ENCODE results near the gene NLGN3.
"Not testable (repeated sequence)": the region's sequence is repeated elsewhere in the genome, so short reads cannot be mapped to it uniquely, and the experiment has no call there.

The NLGN3 gene

GRCh38 chrX:71173440-71173839 is 28.8 kb downstream of the NLGN3 start:
- no peak for DNase-seq

GRCh38 chrX:71174795-71175194 is 30.2 kb downstream of the NLGN3 start:
- DNase-seq, result no peak

- DNase-seq, result no peak
Observed at GRCh38 chrX:71175531-71175930, 30.9 kb downstream of the NLGN3 start.

- DNase-seq, result no peak
Observed at GRCh38 chrX:71177327-71177726, 32.7 kb downstream of the NLGN3 start.

GRCh38 chrX:71178908-71179307 is 34.3 kb downstream of the NLGN3 start:
- no peak for DNase-seq

- DNase-seq, result not testable (repeated sequence)
Observed at GRCh38 chrX:71180579-71181265, 36.1 kb downstream of the NLGN3 start.

GRCh38 chrX:71181558-71181909 is 36.9 kb downstream of the NLGN3 start:
- DNase-seq, result peak; percentile 62

- peak; percentile 79 for DNase-seq
Observed at GRCh38 chrX:71181910-71182799, 37.5 kb downstream of the NLGN3 start.

GRCh38 chrX:71182871-71183270 is 38.2 kb downstream of the NLGN3 start:
- DNase-seq, result no peak

GRCh38 chrX:71183341-71183740 is 38.7 kb downstream of the NLGN3 start:
- DNase-seq, result no peak

- no peak for DNase-seq
Observed at GRCh38 chrX:71184092-71184491, 39.5 kb downstream of the NLGN3 start.

- no peak for DNase-seq
Observed at GRCh38 chrX:71184803-71185495, 40.3 kb downstream of the NLGN3 start.

- no peak for DNase-seq
Observed at GRCh38 chrX:71191248-71191647, 46.6 kb downstream of the NLGN3 start.

- peak; percentile 50 for DNase-seq
Observed at GRCh38 chrX:71195964-71196649, 51.5 kb downstream of the NLGN3 start.

GRCh38 chrX:71198066-71198465 is 53.4 kb downstream of the NLGN3 start:
- DNase-seq, result no peak

GRCh38 chrX:71199252-71200008 is 54.8 kb downstream of the NLGN3 start:
- no peak for DNase-seq

- DNase-seq, result no peak
Observed at GRCh38 chrX:71210816-71211215, 66.2 kb downstream of the NLGN3 start.

GRCh38 chrX:71212536-71212935 is 67.9 kb downstream of the NLGN3 start:
- DNase-seq, result no peak

GRCh38 chrX:71214152-71214551 is 69.5 kb downstream of the NLGN3 start:
- no peak for DNase-seq

GRCh38 chrX:71214604-71215337 is 70.1 kb downstream of the NLGN3 start:
- no peak for DNase-seq

- DNase-seq, result no peak
Observed at GRCh38 chrX:71215338-71215912, 70.8 kb downstream of the NLGN3 start.
